PC-9 (cell line): Measurements from ENCODE around the gene PHF21A. TPM values are rescaled to one million over a fixed set of nuclear protein-coding genes. Genes with fewer than 3 reads are reported as not detected.

ENCODE experiments used
- BruUV-seq: library from RNA; stranded (reverse); fragments of 400-500 nt; replicated peaks from 2 replicates; lab custom pipeline; 2021; lab: Mats Ljungman, UMichigan
- CTCF ChIA-PET: fragments of 300-600 bp; sonication (Branson Sonifier 250); formaldehyde crosslinking; loops from one replicate; lab custom pipeline; 2022; ENCODE audit warnings: antibody characterized with exemption; lab: Charles Lee
- POLR2A ChIA-PET: fragments of 300-600 bp; sonication (Branson Sonifier 250); formaldehyde crosslinking; loops from one replicate; lab custom pipeline; 2022; ENCODE audit warnings: antibody characterized with exemption; ENCODE audit not compliant: unreplicated experiment; lab: Charles Lee
- DNase-seq, 2 experiments: peaks; one replicate each; pipeline versions ENCODE4 v3.0.0 to v3.0.0-alpha.2; 2015 to 2022; ENCODE audit warnings: mixed read lengths in 1 of 2
- H2AFZ ChIP-seq: fragments of 200-600 bp; sonication (generic); 2 replicates; pipeline ENCODE4 v1.8.1; 2017; ENCODE audit warnings: antibody characterized with exemption
- H3F3A ChIP-seq: fragments of 200-600 bp; sonication (generic); 2 replicates; pipeline ENCODE4 v1.8.1; 2017; ENCODE audit warnings: antibody characterized with exemption, mild to moderate bottlenecking, low read depth; ENCODE audit not compliant: insufficient read depth
- H3K27ac ChIP-seq: fragments of 200-600 bp; sonication (generic); 2 replicates; pipeline ENCODE4 v1.6.1; 2016; ENCODE audit warnings: mixed run types
- H3K27me3 ChIP-seq: fragments of 200-600 bp; sonication (generic); 2 replicates; pipeline ENCODE4 v1.6.1; 2016; ENCODE audit warnings: low read depth, mixed run types; ENCODE audit not compliant: insufficient read depth
- H3K36me3 ChIP-seq: fragments of 200-600 bp; sonication (generic); 2 replicates; pipeline ENCODE4 v1.6.1; 2016; ENCODE audit warnings: low read depth, mixed run types
- H3K4me1 ChIP-seq: fragments of 200-600 bp; sonication (generic); replicated peaks from 2 replicates; pipeline ENCODE4 v1.6.1; 2016; ENCODE audit warnings: mixed run types; ENCODE audit not compliant: insufficient read depth
- H3K4me2 ChIP-seq: fragments of 200-600 bp; sonication (generic); 2 replicates; pipeline ENCODE4 v1.6.1; 2017; ENCODE audit warnings: mixed run types
- H3K4me3 ChIP-seq: fragments of 200-600 bp; sonication (generic); 2 replicates; pipeline ENCODE4 v1.6.1; 2016; ENCODE audit warnings: mixed run types
- H3K79me2 ChIP-seq: fragments of 200-600 bp; sonication (generic); 2 replicates; pipeline ENCODE4 v1.6.1; 2017; ENCODE audit warnings: low read depth, mixed run types
- H3K9me2 ChIP-seq: fragments of 200-600 bp; sonication (generic); 2 replicates; pipeline ENCODE4 v1.8.1; 2017; ENCODE audit warnings: mild to moderate bottlenecking; ENCODE audit not compliant: insufficient read depth
- H3K9me3 ChIP-seq: fragments of 200-600 bp; sonication (generic); 2 replicates; pipeline ENCODE4 v1.8.1; 2016; ENCODE audit warnings: low read depth; ENCODE audit not compliant: insufficient read depth
- H4K20me1 ChIP-seq: fragments of 200-600 bp; sonication (generic); 2 replicates; pipeline ENCODE4 v1.8.1; 2017; ENCODE audit not compliant: insufficient read depth
- EZH2 ChIP-seq: fragments of 200-600 bp; sonication (generic); IDR thresholded peaks from 2 replicates; pipeline ENCODE4 v1.8.0; 2017; ENCODE audit warnings: antibody characterized with exemption, low read depth
- intact Hi-C: fragments of 100-400 bp; cut with micrococcal nuclease; formaldehyde crosslinking; loops from one replicate; pipeline ENCODE4 v1.10.0; 2022; ENCODE audit not compliant: unreplicated experiment
- total RNA-seq: library from RNA; stranded (reverse); gene quantifications from 2 replicates; pipeline ENCODE4 v1.2.3, GENCODE V29; 2021
- TF ChIP-seq, protein P1 (sequence below): fragments of 200-600 bp; sonication (generic); conservative IDR thresholded peaks from 2 replicates; pipeline ENCODE4 v1.6.1; 2017; ENCODE audit warnings: mixed run types, antibody characterized with exemption, mild to moderate bottlenecking, moderate library complexity

PHF21A gene
- total RNA-seq, 1 experiment from 2014 or later, result 54.3 TPM

GRCh38 chr11:45937916-45938315, 183.3 kb downstream of the PHF21A start:
- H3K9me3 ChIP-seq, result no peaks in the 10 kb centered on the region
- no peaks in the 10 kb centered on the region for H3K79me2 ChIP-seq
- POLR2A ChIA-PET, result no interaction called here
- H3K36me3 ChIP-seq, result 0 out of 2 replicates have a peak, but pooled peaks cover 3% of the 10 kb centered on the region
- no peaks in the 10 kb centered on the region for H3K4me1 ChIP-seq
- no peak for DNase-seq
- no peak overlapping the region for H3K4me3 ChIP-seq
- H3K9me2 ChIP-seq, result no peaks in the 10 kb centered on the region
- H2AFZ ChIP-seq, result no peak overlapping the region
- CTCF ChIA-PET, result no interaction called here
- no peak overlapping the region for H3K4me2 ChIP-seq
- TF ChIP-seq EZH2, result no peak
- TF ChIP-seq, protein P1, sequence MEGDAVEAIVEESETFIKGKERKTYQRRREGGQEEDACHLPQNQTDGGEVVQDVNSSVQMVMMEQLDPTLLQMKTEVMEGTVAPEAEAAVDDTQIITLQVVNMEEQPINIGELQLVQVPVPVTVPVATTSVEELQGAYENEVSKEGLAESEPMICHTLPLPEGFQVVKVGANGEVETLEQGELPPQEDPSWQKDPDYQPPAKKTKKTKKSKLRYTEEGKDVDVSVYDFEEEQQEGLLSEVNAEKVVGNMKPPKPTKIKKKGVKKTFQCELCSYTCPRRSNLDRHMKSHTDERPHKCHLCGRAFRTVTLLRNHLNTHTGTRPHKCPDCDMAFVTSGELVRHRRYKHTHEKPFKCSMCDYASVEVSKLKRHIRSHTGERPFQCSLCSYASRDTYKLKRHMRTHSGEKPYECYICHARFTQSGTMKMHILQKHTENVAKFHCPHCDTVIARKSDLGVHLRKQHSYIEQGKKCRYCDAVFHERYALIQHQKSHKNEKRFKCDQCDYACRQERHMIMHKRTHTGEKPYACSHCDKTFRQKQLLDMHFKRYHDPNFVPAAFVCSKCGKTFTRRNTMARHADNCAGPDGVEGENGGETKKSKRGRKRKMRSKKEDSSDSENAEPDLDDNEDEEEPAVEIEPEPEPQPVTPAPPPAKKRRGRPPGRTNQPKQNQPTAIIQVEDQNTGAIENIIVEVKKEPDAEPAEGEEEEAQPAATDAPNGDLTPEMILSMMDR, result no peak
- no peaks in the 10 kb centered on the region for H3K27me3 ChIP-seq
- no peak overlapping the region for H3K27ac ChIP-seq
- no peaks in the 10 kb centered on the region for H3F3A ChIP-seq
- BruUV-seq, result no TSS peak
- H4K20me1 ChIP-seq, result no peaks in the 10 kb centered on the region
- intact Hi-C loops, result no loop called here

- TF ChIP-seq EZH2, result no peak
- TF ChIP-seq, protein P1, result no peak
- no peaks in the 10 kb centered on the region for H3K27me3 ChIP-seq
- no peaks in the 10 kb centered on the region for H3K9me3 ChIP-seq
- no peak for DNase-seq
- intact Hi-C loops, result no loop called here
- H3K4me1 ChIP-seq, result no peaks in the 10 kb centered on the region
- no peak overlapping the region for H3K4me3 ChIP-seq
- no peak overlapping the region for H2AFZ ChIP-seq
- POLR2A ChIA-PET, result no interaction called here
- H3K36me3 ChIP-seq, result 0 out of 2 replicates have a peak, but pooled peaks cover 3% of the 10 kb centered on the region
- CTCF ChIA-PET, result no interaction called here
- H3K9me2 ChIP-seq, result no peaks in the 10 kb centered on the region
- BruUV-seq, result no TSS peak
- H3K27ac ChIP-seq, result no peak overlapping the region
- no peaks in the 10 kb centered on the region for H3F3A ChIP-seq
- H3K4me2 ChIP-seq, result no peak overlapping the region
- H4K20me1 ChIP-seq, result no peaks in the 10 kb centered on the region
- no peaks in the 10 kb centered on the region for H3K79me2 ChIP-seq
Measured at GRCh38 chr11:45936511-45937054, 184.7 kb downstream of the PHF21A start.

- H3F3A ChIP-seq, result no peaks in the 10 kb centered on the region
- DNase-seq, result no peak
- no TSS peak for BruUV-seq
- no peak overlapping the region for H3K4me2 ChIP-seq
- TF ChIP-seq EZH2, result no peak
- TF ChIP-seq, protein P1, result no peak
- H3K9me3 ChIP-seq, result no peaks in the 10 kb centered on the region
- H3K9me2 ChIP-seq, result no peaks in the 10 kb centered on the region
- POLR2A ChIA-PET, result no interaction called here
- no peak overlapping the region for H2AFZ ChIP-seq
- H3K4me3 ChIP-seq, result no peak overlapping the region
- no peaks in the 10 kb centered on the region for H3K4me1 ChIP-seq
- H4K20me1 ChIP-seq, result no peaks in the 10 kb centered on the region
- no peaks in the 10 kb centered on the region for H3K79me2 ChIP-seq
- intact Hi-C loops, result no loop called here
- H3K36me3 ChIP-seq, result 0 out of 2 replicates have a peak, but pooled peaks cover 3% of the 10 kb centered on the region
- H3K27me3 ChIP-seq, result no peaks in the 10 kb centered on the region
- no peak overlapping the region for H3K27ac ChIP-seq
- CTCF ChIA-PET, result no interaction called here
Measured at GRCh38 chr11:45935349-45936064, 185.7 kb downstream of the PHF21A start.
